HEK293 (cell line): Measurements from ENCODE around the gene NFIB.

Experiments
- CTCF ChIA-PET: fragments of 350-600 bp; formaldehyde crosslinking; extraction: SDS; loops from one replicate; lab custom pipeline; 2021; ENCODE audit warnings: antibody characterized with exemption; lab: Yijun Ruan, JAX
- POLR2A ChIA-PET: fragments of 300-600 bp; formaldehyde crosslinking; extraction: SDS; loops from one replicate; lab custom pipeline; 2020; ENCODE audit warnings: antibody characterized with exemption, inconsistent platforms; lab: Yijun Ruan, JAX
- H3K27ac ChIP-seq: fragments of 200-500 bp; sonication (Bioruptor generic); 2 replicates; pipeline ENCODE4 v1.5.1; 2014; ENCODE audit warnings: low read depth, low read length, control low read depth, inconsistent platforms; ENCODE audit errors: extremely low read depth
- H3K36me3 ChIP-seq, 2 experiments: fragments of 200-500 bp in 1 of 2; sonication (Bioruptor generic) in 1 of 2; 1 replicate in 1 of 2; 2 replicates in 1 of 2; pipeline ENCODE4 v1.5.1; 2014 to 2017; ENCODE audit warnings: inconsistent platforms in 2 of 2, low read length in 2 of 2; ENCODE audit not compliant: control insufficient read depth in 2 of 2, insufficient read depth in 1 of 2
- H3K4me1 ChIP-seq: fragments of 200-500 bp; sonication (Bioruptor generic); 2 replicates; pipeline ENCODE4 v1.5.1; 2014; ENCODE audit warnings: mild to moderate bottlenecking, low read length, inconsistent platforms; ENCODE audit not compliant: control insufficient read depth, insufficient read depth
- H3K4me3 ChIP-seq: 2 replicates; pipeline ENCODE4 v1.5.1; 2011; ENCODE audit warnings: low read depth, mild to moderate bottlenecking, control low read depth, low read length, moderate library complexity
- H3K9me3 ChIP-seq: fragments of 200-500 bp; sonication (Bioruptor generic); 2 replicates; pipeline ENCODE4 v1.5.1; 2014; ENCODE audit warnings: low read depth, low read length, inconsistent platforms; ENCODE audit not compliant: control insufficient read depth, insufficient read depth
- HOXC10 ChIP-seq: sonication (generic); formaldehyde crosslinking; IDR thresholded peaks from 2 replicates; pipeline ENCODE4 v1.8.1; 2023; ENCODE audit warnings: mild to moderate bottlenecking, missing genetic modification reagents
- INSM2 ChIP-seq: fragments of 450-650 bp; formaldehyde crosslinking; IDR thresholded peaks from 2 replicates; pipeline ENCODE4 v1.5.1; 2016; ENCODE audit warnings: missing biosample characterization, missing genetic modification characterization
- PBX3 ChIP-seq: sonication (generic); formaldehyde crosslinking; IDR thresholded peaks from 2 replicates; pipeline ENCODE4 v1.8.1; 2022; ENCODE audit warnings: mild to moderate bottlenecking, moderate library complexity, missing genetic modification reagents
- SALL2 ChIP-seq: fragments of 450-650 bp; formaldehyde crosslinking; IDR thresholded peaks from 2 replicates; pipeline ENCODE4 v1.5.0; 2017; ENCODE audit warnings: missing biosample characterization, mild to moderate bottlenecking, missing genetic modification characterization, borderline replicate concordance
- SP2 ChIP-seq: fragments of 450-650 bp; formaldehyde crosslinking; IDR thresholded peaks from 2 replicates; pipeline ENCODE4 v1.5.1; 2016; ENCODE audit warnings: missing biosample characterization, missing genetic modification characterization
- TRIM28 ChIP-seq: IDR thresholded peaks from 2 replicates; pipeline ENCODE4 v1.6.1; 2011; ENCODE audit warnings: low read length, control low read depth, borderline replicate concordance
- ZBTB26 ChIP-seq: fragments of 450-650 bp; formaldehyde crosslinking; optimal IDR thresholded peaks from 2 replicates; pipeline ENCODE3; 2016; ENCODE audit warnings: missing biosample characterization, mild to moderate bottlenecking, missing genetic modification characterization
- ZBTB48 ChIP-seq: fragments of 450-650 bp; formaldehyde crosslinking; IDR thresholded peaks from 2 replicates; pipeline ENCODE4 v1.5.1; 2016; ENCODE audit warnings: missing biosample characterization, missing genetic modification characterization
- ZFP69B ChIP-seq: fragments of 450-650 bp; formaldehyde crosslinking; IDR thresholded peaks from 2 replicates; pipeline ENCODE4 v1.5.1; 2016; ENCODE audit warnings: missing biosample characterization, missing genetic modification characterization
- ZNF140 ChIP-seq: fragments of 450-650 bp; formaldehyde crosslinking; IDR thresholded peaks from 2 replicates; pipeline ENCODE4 v1.5.1; 2016; ENCODE audit warnings: missing biosample characterization, missing genetic modification characterization
- ZNF202 ChIP-seq: fragments of 450-650 bp; formaldehyde crosslinking; IDR thresholded peaks from 2 replicates; pipeline ENCODE4 v1.5.1; 2016; ENCODE audit warnings: missing biosample characterization, missing genetic modification characterization, borderline replicate concordance
- ZNF221 ChIP-seq: fragments of 450-650 bp; formaldehyde crosslinking; IDR thresholded peaks from 2 replicates; pipeline ENCODE4 v1.5.1; 2017; ENCODE audit warnings: missing biosample characterization, missing genetic modification characterization, borderline replicate concordance
- ZNF223 ChIP-seq: fragments of 450-650 bp; formaldehyde crosslinking; IDR thresholded peaks from 2 replicates; pipeline ENCODE4 v1.5.1; 2016; ENCODE audit warnings: missing biosample characterization, missing genetic modification characterization
- ZNF292 ChIP-seq: fragments of 450-650 bp; formaldehyde crosslinking; IDR thresholded peaks from 2 replicates; pipeline ENCODE4 v1.5.1; 2016; ENCODE audit warnings: low read depth, missing biosample characterization, missing genetic modification characterization, borderline replicate concordance
- ZNF324 ChIP-seq: fragments of 450-650 bp; formaldehyde crosslinking; IDR thresholded peaks from 2 replicates; pipeline ENCODE4 v1.5.1; 2016; ENCODE audit warnings: missing biosample characterization, missing genetic modification characterization
- ZNF416 ChIP-seq: fragments of 450-650 bp; formaldehyde crosslinking; IDR thresholded peaks from 2 replicates; pipeline ENCODE4 v1.5.1; 2016; ENCODE audit warnings: missing biosample characterization, missing genetic modification characterization
- ZNF426 ChIP-seq: fragments of 450-650 bp; formaldehyde crosslinking; IDR thresholded peaks from 2 replicates; pipeline ENCODE4 v1.5.1; 2017; ENCODE audit warnings: missing biosample characterization, missing genetic modification characterization, mild to moderate bottlenecking, inconsistent platforms, moderate library complexity
- ZNF529 ChIP-seq: fragments of 450-650 bp; formaldehyde crosslinking; IDR thresholded peaks from 2 replicates; pipeline ENCODE4 v1.5.1; 2017; ENCODE audit warnings: missing genetic modification characterization, missing biosample characterization; ENCODE audit not compliant: insufficient replicate concordance
- ZNF558 ChIP-seq: fragments of 450-650 bp; formaldehyde crosslinking; IDR thresholded peaks from 2 replicates; pipeline ENCODE4 v1.5.1; 2016; ENCODE audit warnings: missing biosample characterization, missing genetic modification characterization
- ZNF571 ChIP-seq: fragments of 450-650 bp; formaldehyde crosslinking; IDR thresholded peaks from 2 replicates; pipeline ENCODE4 v1.5.0; 2017; ENCODE audit warnings: missing biosample characterization, missing genetic modification characterization
- ZNF580 ChIP-seq: fragments of 450-650 bp; formaldehyde crosslinking; IDR thresholded peaks from 2 replicates; pipeline ENCODE4 v1.5.1; 2016; ENCODE audit warnings: missing biosample characterization, missing genetic modification characterization
- ZNF629 ChIP-seq: fragments of 450-650 bp; formaldehyde crosslinking; IDR thresholded peaks from 2 replicates; pipeline ENCODE4 v1.5.1; 2017; ENCODE audit warnings: missing biosample characterization, missing genetic modification characterization
- ZNF747 ChIP-seq: fragments of 450-650 bp; formaldehyde crosslinking; IDR thresholded peaks from 2 replicates; pipeline ENCODE4 v1.5.1; 2016; ENCODE audit warnings: missing biosample characterization, missing genetic modification characterization
- ZNF76 ChIP-seq: fragments of 450-650 bp; formaldehyde crosslinking; IDR thresholded peaks from 2 replicates; pipeline ENCODE4; 2016; ENCODE audit warnings: low read depth, missing biosample characterization, missing genetic modification characterization, borderline replicate concordance
- ZNF776 ChIP-seq: fragments of 450-650 bp; formaldehyde crosslinking; IDR thresholded peaks from 2 replicates; pipeline ENCODE4 v1.5.0; 2017; ENCODE audit warnings: missing biosample characterization, missing genetic modification characterization, borderline replicate concordance
- ZNF791 ChIP-seq: fragments of 450-650 bp; formaldehyde crosslinking; IDR thresholded peaks from 2 replicates; pipeline ENCODE4 v1.5.1; 2016; ENCODE audit warnings: missing biosample characterization, missing genetic modification characterization
- ZNF830 ChIP-seq: fragments of 450-650 bp; IDR thresholded peaks from 2 replicates; pipeline ENCODE4 v1.5.0; 2018; ENCODE audit warnings: missing biosample characterization, missing genetic modification characterization, low read depth, mild to moderate bottlenecking, moderate library complexity
- ZNF843 ChIP-seq: fragments of 450-650 bp; formaldehyde crosslinking; IDR thresholded peaks from 2 replicates; pipeline ENCODE4 v1.5.1; 2016; ENCODE audit warnings: missing biosample characterization, missing genetic modification characterization

The NFIB gene

DNA sequence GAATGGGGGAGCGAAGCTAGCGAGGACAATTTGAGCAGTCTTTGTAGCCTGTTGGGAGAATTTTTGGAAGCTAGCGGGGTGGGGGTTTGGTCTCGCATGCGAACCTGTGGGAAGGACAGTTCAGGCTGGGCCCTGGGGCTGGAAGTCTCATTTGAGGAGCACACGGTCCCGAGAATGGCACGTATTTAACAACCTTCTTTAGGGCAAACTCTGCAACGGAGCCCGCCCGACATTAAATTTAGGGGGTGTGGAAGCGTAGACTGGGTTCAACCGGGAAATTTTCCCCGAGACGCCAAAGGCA lies 35.2 kb upstream of the NFIB start:
- Histone ChIP-seq H3K9me3 (no peaks in the 10 kb centered on the region), H3K4me3 (no peak overlapping the region), H3K27ac (no peak overlapping the region)
- TF ChIP-seq ZNF529: no peak
- TF ChIP-seq ZNF324: no peak
- no peak for TF ChIP-seq ZNF202 (tag by site-specific recombination)
- TF ChIP-seq ZNF221: no peak
- TF ChIP-seq ZFP69B (tag by site-specific recombination): no peak
- TF ChIP-seq, all 188 proteins: peak for 0
- ChIA-PET CTCF (no interaction called here), POLR2A (no interaction called here)
- H3K4me1 ChIP-seq: peaks cover 3% of the 10 kb centered on the region; the same call in 1 of the 2 replicates
- H3K36me3 ChIP-seq: no peaks in the 10 kb centered on the region

- no peak overlapping the region for H3K4me3 ChIP-seq
- H3K9me3 ChIP-seq: no peaks in the 10 kb centered on the region
Measured at GRCh38 chr9:14348373-14349145, 34.6 kb upstream of the NFIB start.

DNA sequence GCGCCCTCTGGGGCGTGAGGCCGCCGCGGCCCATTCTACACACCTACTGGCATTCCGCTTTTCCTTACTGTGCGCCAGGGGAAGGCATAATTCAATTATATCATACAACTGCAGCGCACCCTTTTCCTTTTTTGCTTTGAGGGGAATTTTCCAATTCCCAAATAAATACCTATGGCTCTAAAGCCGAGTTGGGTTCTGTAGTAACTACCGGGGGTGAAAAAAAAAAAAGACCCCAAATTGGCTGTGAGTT lies 34.1 kb upstream of the NFIB start:
- peaks cover 3% of the 10 kb centered on the region; the same call in 1 of the 2 replicates for H3K4me1 ChIP-seq

More at GRCh38 chr9:14348373-14349145, 34.6 kb upstream of the NFIB start:
- Histone ChIP-seq H3K4me1 (peaks cover 3% of the 10 kb centered on the region; the same call in 1 of the 2 replicates), H3K27ac (no peak overlapping the region), H3K36me3 (no peaks in the 10 kb centered on the region)
- no peak for TF ChIP-seq ZNF416
- ChIA-PET POLR2A (interaction anchor here (0.7 kb wide), 1 partner anchor 289 kb away, joined by 3 read pairs; no protein-coding TSS in a partner anchor), CTCF (no interaction called here)

GRCh38 chr9:14347406-14348122 lies 33.6 kb upstream of the NFIB start:
- Histone ChIP-seq H3K4me3 (no peak overlapping the region), H3K36me3 (no peaks in the 10 kb centered on the region), H3K4me1 (no peaks in the 10 kb centered on the region), H3K9me3 (no peaks in the 10 kb centered on the region), H3K27ac (no peak overlapping the region)
- CTCF ChIA-PET: no interaction called here
- POLR2A ChIA-PET: no interaction called here
- TF ChIP-seq ZBTB26 (tag by site-specific recombination) (no peak), ZNF791 (tag by site-specific recombination) (no peak), SP2 (no peak), SALL2 (no peak), ZNF571 (tag by site-specific recombination) (no peak), ZNF776 (tag by site-specific recombination) (no peak), ZNF426 (tag by site-specific recombination) (no peak), HOXC10 (CRISPR knock-in tag) (no peak), ZNF629 (tag by site-specific recombination) (no peak), INSM2 (tag by site-specific recombination) (no peak), ZNF830 (no peak)

More for the DNA sequence above, 34.1 kb upstream of the NFIB start:
- H3K4me3 ChIP-seq: no peak overlapping the region
- H3K36me3 ChIP-seq: no peaks in the 10 kb centered on the region
- CTCF ChIA-PET: no interaction called here
- H3K27ac ChIP-seq: no peak overlapping the region
- TF ChIP-seq ZNF580 (tag by site-specific recombination) (no peak), ZNF223 (no peak), ZNF558 (tag by site-specific recombination) (no peak), ZNF843 (tag by site-specific recombination) (no peak), ZBTB48 (tag by site-specific recombination) (no peak), PBX3 (no peak), ZNF747 (tag by site-specific recombination) (no peak), TRIM28 (no peak), ZNF140 (tag by site-specific recombination) (no peak), ZNF76 (tag by site-specific recombination) (no peak), ZNF292 (tag by site-specific recombination) (no peak)
- POLR2A ChIA-PET: interaction anchor here (0.7 kb wide), 1 partner anchor 288 kb away, joined by 3 read pairs; no protein-coding TSS in a partner anchor
- H3K9me3 ChIP-seq: no peaks in the 10 kb centered on the region
